ENCODE results near the gene FBXO5. TPM values are rescaled to one million over a fixed set of nuclear protein-coding genes. Genes with fewer than 3 reads are reported as not detected.
A peak's percentile ranks its signal among the peaks of the same experiment; 100 is the strongest.

FBXO5 gene
- total RNA-seq, 1 donor from 2014 or later: 29.6 TPM

DNA sequence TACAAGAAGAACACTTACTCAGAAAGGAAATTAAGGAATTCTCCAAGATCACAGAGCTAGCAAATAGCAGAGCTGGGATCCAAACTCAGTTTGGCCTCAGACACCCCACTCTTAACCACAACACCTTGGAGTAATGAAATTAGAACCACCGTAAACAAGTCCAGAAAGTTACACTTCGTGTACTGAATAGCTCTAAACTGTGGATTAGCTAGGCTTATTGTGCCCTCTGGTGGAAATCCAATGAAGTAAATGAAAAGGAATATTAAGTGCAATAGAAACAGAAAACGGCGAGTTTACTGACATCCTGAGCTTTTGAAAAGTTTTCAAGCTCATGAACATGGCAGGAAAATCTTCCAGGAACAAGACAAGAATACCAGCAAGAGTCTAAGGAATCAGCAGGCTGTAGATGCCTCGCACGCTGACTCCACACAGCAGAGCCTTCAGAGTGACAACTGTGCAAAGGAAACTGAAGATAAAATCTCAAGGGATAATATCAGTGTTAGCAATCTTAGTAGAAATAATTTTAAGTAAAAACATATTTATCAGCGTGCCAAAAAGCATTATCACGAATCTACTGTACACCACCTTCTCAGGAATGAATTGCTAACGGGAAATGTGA lies 34.6 kb downstream of the FBXO5 start:
- H3K36me3 Mint-ChIP-seq: no peaks in the 10 kb centered on the region
- TF ChIP-seq, protein P1, sequence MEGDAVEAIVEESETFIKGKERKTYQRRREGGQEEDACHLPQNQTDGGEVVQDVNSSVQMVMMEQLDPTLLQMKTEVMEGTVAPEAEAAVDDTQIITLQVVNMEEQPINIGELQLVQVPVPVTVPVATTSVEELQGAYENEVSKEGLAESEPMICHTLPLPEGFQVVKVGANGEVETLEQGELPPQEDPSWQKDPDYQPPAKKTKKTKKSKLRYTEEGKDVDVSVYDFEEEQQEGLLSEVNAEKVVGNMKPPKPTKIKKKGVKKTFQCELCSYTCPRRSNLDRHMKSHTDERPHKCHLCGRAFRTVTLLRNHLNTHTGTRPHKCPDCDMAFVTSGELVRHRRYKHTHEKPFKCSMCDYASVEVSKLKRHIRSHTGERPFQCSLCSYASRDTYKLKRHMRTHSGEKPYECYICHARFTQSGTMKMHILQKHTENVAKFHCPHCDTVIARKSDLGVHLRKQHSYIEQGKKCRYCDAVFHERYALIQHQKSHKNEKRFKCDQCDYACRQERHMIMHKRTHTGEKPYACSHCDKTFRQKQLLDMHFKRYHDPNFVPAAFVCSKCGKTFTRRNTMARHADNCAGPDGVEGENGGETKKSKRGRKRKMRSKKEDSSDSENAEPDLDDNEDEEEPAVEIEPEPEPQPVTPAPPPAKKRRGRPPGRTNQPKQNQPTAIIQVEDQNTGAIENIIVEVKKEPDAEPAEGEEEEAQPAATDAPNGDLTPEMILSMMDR (conservative IDR thresholded peaks at IDR 0.05): peak; percentile 83

DNA sequence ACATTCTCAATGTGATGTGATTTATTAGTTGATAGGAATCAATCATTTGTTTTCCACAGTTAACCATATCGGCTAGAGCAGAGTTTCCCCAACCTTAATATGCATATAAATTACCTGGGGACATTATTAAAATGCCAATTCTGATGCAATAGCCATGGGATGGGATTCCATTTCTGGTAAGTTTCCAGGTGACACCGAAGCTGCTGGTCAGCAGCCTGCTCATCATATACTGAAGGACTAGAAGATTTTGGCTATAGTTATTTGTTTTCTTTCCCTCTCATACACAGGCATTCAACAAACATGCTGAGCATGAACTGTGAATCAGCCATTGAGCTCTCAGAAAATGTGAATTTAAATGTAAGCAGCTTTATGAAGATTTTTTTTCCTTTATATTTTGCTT lies 35.8 kb downstream of the FBXO5 start:
- no peak overlapping the region for H3K27ac Mint-ChIP-seq
- no peaks in the 10 kb centered on the region for H3K36me3 Mint-ChIP-seq
- peaks cover 7% of the 10 kb centered on the region for H3K27me3 Mint-ChIP-seq
- no peaks in the 10 kb centered on the region for H3K4me1 Mint-ChIP-seq (ENCODE audit: unreplicated experiment)
- H3K9me3 Mint-ChIP-seq: no peaks in the 10 kb centered on the region
- H3K4me3 Mint-ChIP-seq: no peak overlapping the region
- TF ChIP-seq, protein P1 (conservative IDR thresholded peaks at IDR 0.05): no peak
- DNase-seq (ENCODE audit: extremely low spot score, unreplicated experiment): no peak

More for the DNA sequence above, 34.6 kb downstream of the FBXO5 start:
- Mint-ChIP-seq H3K27ac (no peak overlapping the region), H3K4me3 (no peak overlapping the region), H3K4me1 (ENCODE audit: unreplicated experiment) (no peaks in the 10 kb centered on the region), H3K9me3 (no peaks in the 10 kb centered on the region), H3K27me3 (peaks cover 7% of the 10 kb centered on the region)
- no peak for DNase-seq (ENCODE audit: extremely low spot score, unreplicated experiment)

DNA sequence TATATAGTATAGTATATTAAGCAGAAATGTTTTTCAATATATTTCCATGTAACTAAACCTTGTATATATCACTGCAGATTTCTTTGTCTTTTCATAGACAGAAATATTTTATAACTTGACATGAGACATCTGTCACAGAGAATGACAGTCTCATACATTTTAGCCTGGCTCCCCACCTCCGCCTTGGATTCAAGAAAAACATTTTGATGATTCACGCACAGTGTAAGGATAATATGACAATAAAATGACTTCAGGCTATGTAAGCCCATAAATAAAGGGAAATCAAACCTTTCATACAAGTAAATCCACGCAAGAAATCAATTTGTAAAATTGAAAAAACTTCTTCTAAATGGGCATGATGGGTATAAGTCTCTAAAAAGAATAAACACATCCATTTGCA lies 36.4 kb downstream of the FBXO5 start:
- no peak overlapping the region for H3K4me3 Mint-ChIP-seq
- H3K27ac Mint-ChIP-seq: no peak overlapping the region
- TF ChIP-seq, protein P1 (conservative IDR thresholded peaks at IDR 0.05): no peak

DNA sequence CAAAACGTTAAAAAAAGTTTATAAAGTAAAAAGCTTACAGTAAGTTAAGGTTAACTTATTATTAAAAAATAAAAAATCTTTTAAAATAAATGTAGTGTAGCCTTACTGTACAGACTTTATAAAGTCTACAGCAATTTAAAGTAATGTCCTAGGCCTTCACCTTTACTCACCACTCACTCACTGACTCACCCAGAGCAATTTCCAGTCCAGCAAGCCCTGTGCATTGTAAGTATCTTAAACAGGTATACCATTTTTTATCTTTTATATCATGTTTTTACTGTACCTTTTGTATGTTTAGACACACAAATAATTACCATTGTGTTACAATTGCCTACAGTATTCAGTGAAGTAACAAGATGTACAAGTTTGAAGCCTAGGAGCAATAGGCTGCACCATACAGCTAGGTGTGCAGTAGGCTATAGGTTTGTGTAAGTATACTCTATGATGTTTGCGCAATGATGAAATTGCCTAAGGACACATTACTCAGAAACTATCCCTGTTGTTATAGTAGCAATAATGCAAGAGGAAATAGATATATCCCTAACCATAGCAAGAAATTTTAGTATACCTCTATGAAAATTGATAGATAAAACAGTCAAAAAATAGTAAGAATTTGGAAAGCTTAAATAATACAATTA lies 39.5 kb downstream of the FBXO5 start:
- Mint-ChIP-seq H3K36me3 (no peaks in the 10 kb centered on the region), H3K9me3 (no peaks in the 10 kb centered on the region), H3K4me3 (no peak overlapping the region), H3K4me1 (ENCODE audit: unreplicated experiment) (no peaks in the 10 kb centered on the region), H3K27ac (no peak overlapping the region), H3K27me3 (peaks cover 6% of the 10 kb centered on the region)
- TF ChIP-seq, protein P1 (conservative IDR thresholded peaks at IDR 0.05): no peak
- no peak for DNase-seq (ENCODE audit: extremely low spot score, unreplicated experiment)

More for the DNA sequence above, 36.4 kb downstream of the FBXO5 start:
- Mint-ChIP-seq H3K36me3 (no peaks in the 10 kb centered on the region), H3K4me1 (ENCODE audit: unreplicated experiment) (no peaks in the 10 kb centered on the region), H3K27me3 (peaks cover 7% of the 10 kb centered on the region), H3K9me3 (no peaks in the 10 kb centered on the region)
- no peak for DNase-seq (ENCODE audit: extremely low spot score, unreplicated experiment)

DNA sequence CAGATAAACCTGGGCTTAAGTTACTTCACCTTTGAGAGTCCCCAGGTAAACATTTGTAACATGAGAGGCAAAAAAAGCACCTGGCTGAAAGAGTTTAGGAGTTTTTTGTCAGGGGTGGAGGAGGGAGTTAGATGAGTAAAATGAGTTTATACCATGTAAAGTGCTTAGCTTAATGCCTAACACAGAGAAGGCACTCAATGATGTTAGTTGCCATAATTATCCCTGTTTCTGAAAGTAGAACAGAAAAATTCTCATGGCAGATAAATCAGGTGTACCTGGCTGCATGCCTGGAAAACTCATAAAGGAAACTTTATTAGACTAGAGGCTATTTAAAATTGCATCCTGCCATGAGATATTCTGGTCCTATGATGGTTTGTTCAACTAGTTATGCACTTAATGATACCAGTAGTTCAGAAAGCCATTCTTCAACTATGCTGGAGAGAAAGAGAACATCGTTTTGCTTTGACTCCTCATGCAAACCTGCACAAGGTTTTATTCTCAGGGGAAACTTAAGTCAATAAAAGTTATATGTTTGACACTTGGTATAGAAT lies 40.4 kb downstream of the FBXO5 start:
- DNase-seq (ENCODE audit: extremely low spot score, unreplicated experiment): no peak
- no peaks in the 10 kb centered on the region for H3K27me3 Mint-ChIP-seq
- H3K9me3 Mint-ChIP-seq: no peaks in the 10 kb centered on the region
- no peaks in the 10 kb centered on the region for H3K4me1 Mint-ChIP-seq (ENCODE audit: unreplicated experiment)
- no peak overlapping the region for H3K4me3 Mint-ChIP-seq
- no peak overlapping the region for H3K27ac Mint-ChIP-seq
- TF ChIP-seq, protein P1 (conservative IDR thresholded peaks at IDR 0.05): no peak
- H3K36me3 Mint-ChIP-seq: no peaks in the 10 kb centered on the region
